GM10248 (cell line): Measurements from ENCODE around the gene SH3RF3.
A peak's percentile ranks its signal among the peaks of the same experiment; 100 is the strongest.

ENCODE experiments used
- CTCF ChIA-PET: fragments of 300-600 bp; sonication (Branson Sonifier 250); formaldehyde crosslinking; extraction: SDS; loops from one replicate; lab custom pipeline; 2021; ENCODE audit warnings: antibody characterized with exemption; lab: Yijun Ruan, JAX
- POLR2A ChIA-PET: fragments of 350-650 bp; sonication (Branson Sonifier 250); formaldehyde crosslinking; extraction: SDS; loops from one replicate; lab custom pipeline; 2020; ENCODE audit warnings: antibody characterized with exemption; lab: Yijun Ruan, JAX
- DNase-seq: peaks from one replicate; pipeline ENCODE4 v3.0.0; 2012; ENCODE audit errors: extremely low spot score
- TF ChIP-seq, protein P1 (sequence below): IDR thresholded peaks from 2 replicates; pipeline ENCODE4 v1.5.1; 2012; ENCODE audit warnings: mild to moderate bottlenecking, low read depth; ENCODE audit errors: extremely low read depth, missing control alignments, control extremely low read depth

Gene SH3RF3

DNA sequence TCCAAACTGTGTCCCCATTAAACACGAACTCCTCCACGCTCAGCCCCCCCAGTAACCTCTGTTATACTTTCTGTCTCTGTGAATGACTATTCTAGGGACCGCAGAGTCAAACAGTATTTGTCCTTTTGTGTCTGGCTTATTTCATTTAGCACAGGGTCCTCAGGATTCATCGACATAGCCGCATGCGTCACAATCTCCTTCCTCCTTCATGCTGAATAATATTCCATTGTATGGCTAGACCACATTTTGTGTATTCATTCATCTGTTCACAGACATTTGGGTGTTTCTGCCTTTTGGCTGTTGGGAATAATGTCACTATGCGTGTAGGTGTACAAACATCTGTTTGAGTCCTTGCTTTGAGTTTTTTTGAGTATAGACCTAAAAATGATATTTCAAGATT, 80.9 kb downstream of the SH3RF3 start:
- TF ChIP-seq, protein P1, sequence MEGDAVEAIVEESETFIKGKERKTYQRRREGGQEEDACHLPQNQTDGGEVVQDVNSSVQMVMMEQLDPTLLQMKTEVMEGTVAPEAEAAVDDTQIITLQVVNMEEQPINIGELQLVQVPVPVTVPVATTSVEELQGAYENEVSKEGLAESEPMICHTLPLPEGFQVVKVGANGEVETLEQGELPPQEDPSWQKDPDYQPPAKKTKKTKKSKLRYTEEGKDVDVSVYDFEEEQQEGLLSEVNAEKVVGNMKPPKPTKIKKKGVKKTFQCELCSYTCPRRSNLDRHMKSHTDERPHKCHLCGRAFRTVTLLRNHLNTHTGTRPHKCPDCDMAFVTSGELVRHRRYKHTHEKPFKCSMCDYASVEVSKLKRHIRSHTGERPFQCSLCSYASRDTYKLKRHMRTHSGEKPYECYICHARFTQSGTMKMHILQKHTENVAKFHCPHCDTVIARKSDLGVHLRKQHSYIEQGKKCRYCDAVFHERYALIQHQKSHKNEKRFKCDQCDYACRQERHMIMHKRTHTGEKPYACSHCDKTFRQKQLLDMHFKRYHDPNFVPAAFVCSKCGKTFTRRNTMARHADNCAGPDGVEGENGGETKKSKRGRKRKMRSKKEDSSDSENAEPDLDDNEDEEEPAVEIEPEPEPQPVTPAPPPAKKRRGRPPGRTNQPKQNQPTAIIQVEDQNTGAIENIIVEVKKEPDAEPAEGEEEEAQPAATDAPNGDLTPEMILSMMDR: no peak
- ChIA-PET POLR2A (no interaction called here), CTCF (interaction anchor here (1.2 kb wide), 1 partner anchor 15 kb away, joined by 4 read pairs; no protein-coding TSS in a partner anchor)
- DNase-seq: no peak

GRCh38 chr2:109210431-109211200, 81.6 kb downstream of the SH3RF3 start:
- POLR2A ChIA-PET: no interaction called here
- CTCF ChIA-PET: interaction anchor here (1.1 kb wide), 1 partner anchor 8 kb away, joined by 3 read pairs; no protein-coding TSS in a partner anchor
- DNase-seq: no peak
- TF ChIP-seq, protein P1: no peak

- CTCF ChIA-PET: interaction anchor here (1.1 kb wide), 1 partner anchor 9 kb away, joined by 3 read pairs; no protein-coding TSS in a partner anchor
- POLR2A ChIA-PET: interaction anchor here (0.5 kb wide), 1 partner anchor 202 kb away, joined by 6 read pairs; no protein-coding TSS in a partner anchor
- TF ChIP-seq, protein P1: no peak
- no peak for DNase-seq
These were observed 82.3 kb downstream of the SH3RF3 start for GRCh38 chr2:109211315-109211714.

DNA sequence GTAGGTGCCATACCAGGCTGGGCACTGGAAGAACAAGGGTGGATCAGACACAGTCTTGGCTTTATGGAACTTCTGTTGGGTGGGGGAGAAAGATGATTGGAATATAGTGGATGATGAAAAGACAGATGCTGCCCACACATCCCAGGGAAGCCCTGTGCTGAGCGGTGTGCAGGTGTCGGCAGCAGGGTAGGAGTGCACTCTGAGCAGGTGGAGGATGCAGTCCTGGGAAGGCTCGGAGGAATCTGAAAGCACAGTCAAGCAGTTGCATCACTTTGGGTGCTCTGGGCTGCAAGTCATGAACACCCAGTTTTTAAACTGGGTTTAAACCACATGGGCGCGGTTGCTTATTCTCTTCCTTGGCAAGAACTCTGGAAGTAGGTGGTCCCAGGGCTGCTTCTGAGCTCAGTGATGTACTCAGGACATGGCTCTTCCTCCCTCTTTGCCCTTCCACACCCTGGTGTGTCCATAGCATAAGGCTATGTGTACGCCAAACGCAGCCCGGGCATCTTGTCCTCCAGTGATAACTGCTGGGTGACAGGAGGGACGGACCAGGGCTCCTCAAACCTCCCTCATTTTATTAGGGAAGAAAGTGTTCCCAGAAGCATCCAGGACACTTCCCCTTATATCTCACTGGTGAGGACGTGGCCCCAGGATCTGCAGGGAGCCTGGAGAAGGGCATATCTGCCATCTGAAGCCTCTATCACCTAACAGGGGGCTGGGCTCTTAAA, 84.0 kb downstream of the SH3RF3 start:
- ChIA-PET POLR2A (no interaction called here), CTCF (no interaction called here)
- TF ChIP-seq, protein P1: no peak
- no peak for DNase-seq

- TF ChIP-seq, protein P1: no peak
- peak; percentile 39 for DNase-seq
- POLR2A ChIA-PET: no interaction called here
- CTCF ChIA-PET: no interaction called here
These were observed 84.8 kb downstream of the SH3RF3 start for GRCh38 chr2:109213646-109214433.
